ENCODE data around the gene TMCC2. TPM values are rescaled to one million over a fixed set of nuclear protein-coding genes. Genes with fewer than 3 reads are reported as not detected.

TMCC2 gene
- total RNA-seq, 1 donor from 2014 or later: 7.1 TPM

- no peaks in the 10 kb centered on the region for H3K27me3 ChIP-seq
- Mint-ChIP-seq H3K27ac (peak overlapping the region; percentile 100), H3K9me3 (no peaks in the 10 kb centered on the region), H3K4me3 (peak overlapping the region; percentile 75), H3K36me3 (peaks cover 12% of the 10 kb centered on the region), H3K4me1 (peaks cover 85% of the 10 kb centered on the region), H3K27me3 (ENCODE audit: insufficient read depth, low read depth) (peaks cover 22% of the 10 kb centered on the region)
- H3K4me2 ChIP-seq: peak overlapping the region; percentile 81
- H3K36me3 ChIP-seq: no peaks in the 10 kb centered on the region
- H3K4me3 ChIP-seq: peak overlapping the region; percentile 35
- peaks cover 97% of the 10 kb centered on the region for H3F3A ChIP-seq (ENCODE audit: low read depth)
- TF ChIP-seq CTCF (IDR thresholded peaks at IDR 0.05): no peak
- no peak for TF ChIP-seq EZH2phosphoT487 (IDR thresholded peaks at IDR 0.05)
- no peak for TF ChIP-seq EZH2 (IDR thresholded peaks at IDR 0.05)
- no peaks in the 10 kb centered on the region for H3K9me3 ChIP-seq (ENCODE audit: low read depth)
- H3K9ac ChIP-seq: no peak overlapping the region
- peaks cover 83% of the 10 kb centered on the region for H3K4me1 ChIP-seq
- DNase-seq (ENCODE audit: low spot score): no peak
- H2AFZ ChIP-seq (replicated peaks): no peak overlapping the region
- peak overlapping the region; percentile 100 for H3K27ac ChIP-seq
- peaks cover 32% of the 10 kb centered on the region for H4K20me1 ChIP-seq (ENCODE audit: low read depth)
- peaks cover 46% of the 10 kb centered on the region for H3K79me2 ChIP-seq (ENCODE audit: low read depth)
Observed at GRCh38 chr1:205300149-205300548, 72.4 kb downstream of the TMCC2 start.

DNA sequence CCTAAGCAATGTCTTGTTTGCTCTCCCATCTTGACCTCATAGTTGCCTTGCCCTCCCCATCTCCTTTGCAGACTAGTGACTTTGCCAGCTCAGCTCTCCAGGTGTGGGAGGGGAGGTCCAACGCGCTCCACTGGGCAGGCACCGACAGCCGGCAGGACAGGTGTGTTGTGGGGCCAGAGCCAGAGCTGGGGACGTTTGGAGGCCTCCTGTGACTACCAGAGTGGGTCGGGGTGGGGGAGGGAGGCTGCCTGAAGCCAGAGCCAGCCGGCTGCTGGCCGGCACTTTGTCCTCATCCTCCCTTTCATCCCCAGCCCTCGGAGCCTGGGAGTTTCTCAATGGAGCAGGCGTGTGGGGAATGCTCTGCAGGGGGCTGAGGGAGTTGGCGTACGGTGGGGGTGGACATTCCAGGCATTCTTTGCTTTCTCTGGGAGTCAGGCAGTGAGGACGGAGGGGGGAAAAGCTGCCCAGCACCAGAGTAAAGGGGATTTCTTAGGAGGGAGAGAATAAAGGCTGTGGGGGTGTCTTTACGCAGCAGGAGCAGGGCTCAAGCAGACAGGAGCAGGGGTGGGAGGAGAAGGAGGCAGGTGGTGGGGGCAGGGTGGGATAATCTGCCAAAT, 73.6 kb downstream of the TMCC2 start:
- Histone ChIP-seq H3K36me3 (no peaks in the 10 kb centered on the region), H3K4me1 (peaks cover 71% of the 10 kb centered on the region), H3K27me3 (no peaks in the 10 kb centered on the region), H2AFZ (replicated peaks) (no peak overlapping the region), H3K79me2 (ENCODE audit: low read depth) (peaks cover 57% of the 10 kb centered on the region), H3F3A (ENCODE audit: low read depth) (peaks cover 96% of the 10 kb centered on the region), H3K4me3 (peak overlapping the region; percentile 35), H4K20me1 (ENCODE audit: low read depth) (peaks cover 41% of the 10 kb centered on the region), H3K9me3 (ENCODE audit: low read depth) (no peaks in the 10 kb centered on the region), H3K27ac (peak overlapping the region; percentile 100), H3K9ac (peak overlapping the region; percentile 91), H3K4me2 (peak overlapping the region; percentile 81)
- peaks cover 21% of the 10 kb centered on the region for H3K36me3 Mint-ChIP-seq
- H3K4me3 Mint-ChIP-seq: peak overlapping the region; percentile 75
- TF ChIP-seq CTCF (IDR thresholded peaks at IDR 0.05) (no peak), EZH2phosphoT487 (IDR thresholded peaks at IDR 0.05) (no peak), EZH2 (IDR thresholded peaks at IDR 0.05) (no peak)
- H3K4me1 Mint-ChIP-seq: peaks cover 81% of the 10 kb centered on the region
- DNase-seq (ENCODE audit: low spot score): peak; percentile 99
- H3K27me3 Mint-ChIP-seq (ENCODE audit: insufficient read depth, low read depth): peaks cover 22% of the 10 kb centered on the region
- no peaks in the 10 kb centered on the region for H3K9me3 Mint-ChIP-seq
- H3K27ac Mint-ChIP-seq: peak overlapping the region; percentile 100

DNA sequence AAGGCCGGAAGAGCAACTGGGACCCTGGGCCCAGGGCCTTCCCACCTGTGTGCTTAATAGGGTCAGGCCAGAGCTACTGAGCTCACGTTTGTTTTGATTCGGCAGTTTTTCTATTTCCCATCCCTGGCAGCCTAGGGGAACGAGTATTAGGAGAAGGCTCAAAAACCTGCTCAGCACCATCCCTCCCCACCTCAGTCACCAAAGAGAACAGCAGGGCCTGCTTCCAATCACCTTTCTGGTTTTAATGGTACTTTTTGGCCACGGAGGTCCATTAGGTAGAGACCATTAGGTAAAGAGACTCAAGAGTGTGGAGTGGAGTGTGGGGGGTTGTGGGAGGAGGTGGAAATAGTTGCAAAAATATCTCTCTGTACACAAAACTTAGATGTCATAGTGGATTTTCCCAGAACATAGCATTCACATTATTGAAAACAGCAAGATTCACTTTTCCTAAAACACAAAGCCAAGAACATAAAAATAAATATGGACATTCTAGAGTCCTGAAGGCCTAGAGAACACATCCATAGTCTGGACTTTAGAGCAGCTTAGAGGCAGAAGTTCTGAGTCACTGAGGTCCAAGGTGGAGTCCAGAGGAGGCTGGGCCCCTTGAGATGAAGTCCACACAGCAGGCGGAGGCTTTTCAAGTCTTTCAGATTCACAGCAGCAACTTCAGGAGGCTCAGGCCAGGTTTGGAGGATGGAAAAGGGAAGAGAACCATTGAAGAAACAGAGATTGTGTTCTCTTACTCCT, 74.3 kb downstream of the TMCC2 start:
- H3K27ac ChIP-seq: peak overlapping the region; percentile 100
- peaks cover 48% of the 10 kb centered on the region for H4K20me1 ChIP-seq (ENCODE audit: low read depth)
- H3K9me3 Mint-ChIP-seq: no peaks in the 10 kb centered on the region
- H3K4me3 ChIP-seq: peak overlapping the region; percentile 26
- TF ChIP-seq EZH2 (IDR thresholded peaks at IDR 0.05): no peak
- H3K79me2 ChIP-seq (ENCODE audit: low read depth): peaks cover 61% of the 10 kb centered on the region
- peak overlapping the region; percentile 100 for H3K27ac Mint-ChIP-seq
- no peak for DNase-seq (ENCODE audit: low spot score)
- H3K4me1 ChIP-seq: peaks cover 65% of the 10 kb centered on the region
- no peaks in the 10 kb centered on the region for H3K27me3 ChIP-seq
- H2AFZ ChIP-seq (replicated peaks): no peak overlapping the region
- peaks cover 2% of the 10 kb centered on the region for H3K36me3 ChIP-seq
- peaks cover 76% of the 10 kb centered on the region for H3K4me1 Mint-ChIP-seq
- H3K4me3 Mint-ChIP-seq: peak overlapping the region; percentile 75
- H3K9me3 ChIP-seq (ENCODE audit: low read depth): no peaks in the 10 kb centered on the region
- peak overlapping the region; percentile 68 for H3K4me2 ChIP-seq
- H3F3A ChIP-seq (ENCODE audit: low read depth): peaks cover 96% of the 10 kb centered on the region
- H3K27me3 Mint-ChIP-seq (ENCODE audit: insufficient read depth, low read depth): peaks cover 23% of the 10 kb centered on the region
- peaks cover 28% of the 10 kb centered on the region for H3K36me3 Mint-ChIP-seq
- peak overlapping the region; percentile 52 for H3K9ac ChIP-seq

Data from neural progenitor cell (in vitro differentiated cells).